MCF 10A (cell line): ENCODE results near the gene ATXN10. TPM values are rescaled to one million over a fixed set of nuclear protein-coding genes. Genes with fewer than 3 reads are reported as not detected.

Experiments
- BruUV-seq: library from RNA; stranded (reverse); fragments of 400-500 nt; replicated peaks from 2 replicates; lab custom pipeline; 2021; lab: Mats Ljungman, UMichigan
- CTCF ChIA-PET: fragments of 300-600 bp; sonication (Branson Sonifier 250); formaldehyde crosslinking; extraction: SDS; loops from one replicate; lab custom pipeline; 2021; ENCODE audit warnings: antibody characterized with exemption, inconsistent platforms; lab: Yijun Ruan, JAX
- POLR2A ChIA-PET: fragments of 300-600, 350-650 bp; sonication (Branson Sonifier 250); formaldehyde crosslinking; extraction: SDS; loops from one replicate; lab custom pipeline; 2020; ENCODE audit warnings: antibody characterized with exemption, inconsistent platforms; lab: Yijun Ruan, JAX
- DNase-seq: peaks from one replicate; pipeline ENCODE4 v3.0.0-alpha.2; 2018; ENCODE audit not compliant: unreplicated experiment
- H3K27ac Mint-ChIP-seq: one replicate; pipeline ENCODE4 v1.8.0; 2022; ENCODE audit warnings: mild to moderate bottlenecking, low read depth, mixed read lengths; ENCODE audit not compliant: unreplicated experiment
- H3K27me3 Mint-ChIP-seq: one replicate; pipeline ENCODE4 v1.8.0; 2022; ENCODE audit warnings: mixed read lengths; ENCODE audit not compliant: insufficient read depth, unreplicated experiment
- H3K36me3 Mint-ChIP-seq: one replicate; pipeline ENCODE4 v1.8.0; 2022; ENCODE audit warnings: mild to moderate bottlenecking, moderate library complexity, mixed read lengths; ENCODE audit not compliant: insufficient read depth, unreplicated experiment
- H3K4me1 Mint-ChIP-seq: one replicate; pipeline ENCODE4 v1.8.0; 2022; ENCODE audit warnings: mixed read lengths; ENCODE audit not compliant: insufficient read depth, unreplicated experiment
- H3K4me3 Mint-ChIP-seq: one replicate; pipeline ENCODE4 v1.8.0; 2022; ENCODE audit warnings: mild to moderate bottlenecking, moderate library complexity, mixed read lengths; ENCODE audit not compliant: unreplicated experiment
- H3K9me3 Mint-ChIP-seq: one replicate; pipeline ENCODE4 v1.8.0; 2022; ENCODE audit warnings: mixed read lengths; ENCODE audit not compliant: unreplicated experiment
- CTCF ChIP-seq: fragments of 200-600 bp; IDR thresholded peaks from one replicate; pipeline ENCODE4 v1.8.0; 2022; ENCODE audit warnings: antibody characterized with exemption, mild to moderate bottlenecking; ENCODE audit not compliant: unreplicated experiment
- intact Hi-C: fragments of 100-400 bp; cut with micrococcal nuclease; formaldehyde crosslinking; loops from 2 replicates; pipeline ENCODE4 v1.14.1; 2022
- total RNA-seq: library from RNA; stranded (reverse); gene quantifications from 2 replicates; pipeline ENCODE4 v1.2.3, GENCODE V29; 2022

Gene ATXN10
- total RNA-seq, 1 experiment from 2014 or later, result 193 TPM

GRCh38 chr22:45889539-45890350 lies 218.1 kb downstream of the ATXN10 start:
- H3K4me1 Mint-ChIP-seq, result peaks cover 12% of the 10 kb centered on the region
- POLR2A ChIA-PET, result no interaction called here

GRCh38 chr22:45890351-45890635 lies 218.7 kb downstream of the ATXN10 start:
- Mint-ChIP-seq H3K4me1 (peaks cover 12% of the 10 kb centered on the region), H3K27ac (no peak overlapping the region), H3K9me3 (no peaks in the 10 kb centered on the region), H3K27me3 (no peaks in the 10 kb centered on the region), H3K36me3 (peaks cover 5% of the 10 kb centered on the region), H3K4me3 (no peak overlapping the region)
- CTCF ChIA-PET, result interaction anchor here (0.5 kb wide), 1 partner anchor 425 kb away, joined by 4 read pairs; no protein-coding TSS in a partner anchor
- no peak for TF ChIP-seq CTCF
- intact Hi-C loops, result no loop called here
- no peak for DNase-seq
- no TSS peak for BruUV-seq
- POLR2A ChIA-PET, result no interaction called here

More at GRCh38 chr22:45889539-45890350, 218.1 kb downstream of the ATXN10 start:
- H3K27ac Mint-ChIP-seq, result no peak overlapping the region
- H3K9me3 Mint-ChIP-seq, result no peaks in the 10 kb centered on the region
- no peak overlapping the region for H3K4me3 Mint-ChIP-seq
- no peaks in the 10 kb centered on the region for H3K27me3 Mint-ChIP-seq
- intact Hi-C loops, result no loop called here
- no peak for TF ChIP-seq CTCF
- DNase-seq, result no peak
- peaks cover 5% of the 10 kb centered on the region for H3K36me3 Mint-ChIP-seq
- CTCF ChIA-PET, result interaction anchor here (0.5 kb wide), 1 partner anchor 425 kb away, joined by 4 read pairs; no protein-coding TSS in a partner anchor
- BruUV-seq, result no TSS peak

GRCh38 chr22:45891021-45891421 lies 219.4 kb downstream of the ATXN10 start:
- no peaks in the 10 kb centered on the region for H3K27me3 Mint-ChIP-seq
- no peak overlapping the region for H3K27ac Mint-ChIP-seq
- no peak overlapping the region for H3K4me3 Mint-ChIP-seq
- no peak for DNase-seq
- peaks cover 5% of the 10 kb centered on the region for H3K36me3 Mint-ChIP-seq
- no peak for TF ChIP-seq CTCF
- intact Hi-C loops, result no loop called here
- H3K9me3 Mint-ChIP-seq, result no peaks in the 10 kb centered on the region
- BruUV-seq, result no TSS peak
- peaks cover 12% of the 10 kb centered on the region for H3K4me1 Mint-ChIP-seq
- POLR2A ChIA-PET, result no interaction called here
- CTCF ChIA-PET, result interaction anchor here (1.2 kb wide), 1 partner anchor 15 kb away, joined by 3 read pairs; no protein-coding TSS in a partner anchor

- TF ChIP-seq CTCF, result no peak
- H3K27me3 Mint-ChIP-seq, result no peaks in the 10 kb centered on the region
- POLR2A ChIA-PET, result no interaction called here
- H3K9me3 Mint-ChIP-seq, result no peaks in the 10 kb centered on the region
- H3K27ac Mint-ChIP-seq, result no peak overlapping the region
- peaks cover 3% of the 10 kb centered on the region for H3K36me3 Mint-ChIP-seq
- CTCF ChIA-PET, result interaction anchor here (1.2 kb wide), 1 partner anchor 15 kb away, joined by 3 read pairs; no protein-coding TSS in a partner anchor
- no peak for DNase-seq
- intact Hi-C loops, result no loop called here
- no TSS peak for BruUV-seq
- H3K4me3 Mint-ChIP-seq, result no peak overlapping the region
- H3K4me1 Mint-ChIP-seq, result peaks cover 12% of the 10 kb centered on the region
These were observed 219.9 kb downstream of the ATXN10 start for GRCh38 chr22:45891471-45891995.
